IMR-90 (cell line): ENCODE data around the gene ME3. TPM values are rescaled to one million over a fixed set of nuclear protein-coding genes. Genes with fewer than 3 reads are reported as not detected.

ENCODE experiments used
- ATAC-seq: fragments of 200-7000 bp; cut with Tn5 transposase; 2 replicates; pipeline ENCODE4 v1.9.1; 2020; ENCODE audit warnings: low read depth, mild to moderate bottlenecking, moderate library complexity
- BruUV-seq: library from RNA; stranded (reverse); fragments of 400-500 nt; replicated peaks from 2 replicates; lab custom pipeline; 2021; lab: Mats Ljungman, UMichigan
- CTCF ChIA-PET: fragments of 300-600 bp; formaldehyde crosslinking; extraction: SDS; loops from one replicate; lab custom pipeline; 2021; ENCODE audit warnings: antibody characterized with exemption; lab: Yijun Ruan, JAX
- POLR2A ChIA-PET: fragments of 300-600 bp; sonication (Branson Sonifier 250); formaldehyde crosslinking; loops from one replicate; lab custom pipeline; 2022; ENCODE audit warnings: antibody characterized with exemption; ENCODE audit not compliant: unreplicated experiment; lab: Charles Lee
- DNase-seq: peaks from one replicate; pipeline ENCODE4 v3.0.0; 2013
- H2AFZ ChIP-seq: replicated peaks from 2 replicates; pipeline ENCODE3; 2013; ENCODE audit warnings: low read length, mild to moderate bottlenecking; ENCODE audit not compliant: poor library complexity
- H2AK5ac ChIP-seq: 2 replicates; pipeline ENCODE4 v1.6.1; 2013; ENCODE audit warnings: low read depth, low read length, inconsistent platforms
- H2AK9ac ChIP-seq: replicated peaks from 2 replicates; pipeline ENCODE3; 2013; ENCODE audit warnings: mild to moderate bottlenecking, low read depth, low read length, moderate library complexity; ENCODE audit not compliant: poor library complexity
- H2BK120ac ChIP-seq: 2 replicates; pipeline ENCODE4 v1.6.1; 2013; ENCODE audit warnings: low read depth, low read length, inconsistent platforms
- H2BK15ac ChIP-seq: 3 replicates; pipeline ENCODE4 v1.6.1; 2013; ENCODE audit warnings: low read depth, low read length, inconsistent platforms
- H2BK20ac ChIP-seq: 2 replicates; pipeline ENCODE4 v1.6.1; 2013; ENCODE audit warnings: low read depth, mild to moderate bottlenecking, inconsistent platforms, low read length, moderate library complexity
- H2BK5ac ChIP-seq: 2 replicates; pipeline ENCODE4 v1.6.1; 2013; ENCODE audit warnings: mild to moderate bottlenecking, low read depth, low read length, inconsistent platforms; ENCODE audit not compliant: poor library complexity, severe bottlenecking
- H3K14ac ChIP-seq: replicated peaks from 2 replicates; pipeline ENCODE4 v1.6.1; 2013; ENCODE audit warnings: low read depth, low read length, inconsistent platforms
- H3K18ac ChIP-seq: 2 replicates; pipeline ENCODE4 v1.6.1; 2013; ENCODE audit warnings: low read depth, low read length, control low read depth
- H3K23ac ChIP-seq: 2 replicates; pipeline ENCODE4 v1.6.1; 2013; ENCODE audit warnings: low read depth, low read length, inconsistent platforms
- H3K27ac ChIP-seq: 2 replicates; pipeline ENCODE4 v1.5.1; 2013; ENCODE audit warnings: mild to moderate bottlenecking, control low read depth, low read length; ENCODE audit not compliant: insufficient read depth
- H3K27me3 ChIP-seq: 2 replicates; pipeline ENCODE4 v1.6.1; 2013; ENCODE audit warnings: low read length; ENCODE audit not compliant: control insufficient read depth, insufficient read depth
- H3K36me3 ChIP-seq: 2 replicates; pipeline ENCODE4 v1.6.1; 2013; ENCODE audit warnings: low read length, mixed read lengths; ENCODE audit not compliant: control insufficient read depth, insufficient read depth
- H3K4ac ChIP-seq: 2 replicates; pipeline ENCODE4 v1.6.1; 2013; ENCODE audit warnings: low read depth, low read length, inconsistent platforms
- H3K4me1 ChIP-seq: 2 replicates; pipeline ENCODE4 v1.6.1; 2013; ENCODE audit warnings: low read length, mixed read lengths; ENCODE audit not compliant: control insufficient read depth, insufficient read depth
- H3K4me2 ChIP-seq: 2 replicates; pipeline ENCODE4 v1.6.1; 2013; ENCODE audit warnings: low read depth, mild to moderate bottlenecking, control low read depth, low read length, moderate library complexity
- H3K4me3 ChIP-seq: 2 replicates; pipeline ENCODE4 v1.5.1; 2013; ENCODE audit warnings: low read depth, mild to moderate bottlenecking, control low read depth, low read length, moderate library complexity; ENCODE audit not compliant: insufficient read depth
- H3K56ac ChIP-seq: 2 replicates; pipeline ENCODE4 v1.6.1; 2013; ENCODE audit warnings: low read length, inconsistent platforms; ENCODE audit not compliant: insufficient read depth; ENCODE audit errors: extremely low read depth
- H3K79me1 ChIP-seq, 2 experiments: 2 replicates each; pipeline ENCODE4 v1.6.1; 2013; ENCODE audit warnings: low read length in 2 of 2, inconsistent platforms in 1 of 2, low read depth in 1 of 2
- H3K9ac ChIP-seq: 2 replicates; pipeline ENCODE4 v1.6.1; 2013; ENCODE audit warnings: low read depth, low read length, control low read depth
- H3K9me1 ChIP-seq: 2 replicates; pipeline ENCODE4 v1.6.1; 2013; ENCODE audit warnings: low read length, inconsistent platforms; ENCODE audit not compliant: insufficient read depth
- H3K9me3 ChIP-seq: 2 replicates; pipeline ENCODE4 v1.6.1; 2013; ENCODE audit warnings: low read length; ENCODE audit not compliant: control insufficient read depth, insufficient read depth
- H4K20me1 ChIP-seq: 2 replicates; pipeline ENCODE4 v1.6.1; 2013; ENCODE audit warnings: low read length, inconsistent platforms; ENCODE audit not compliant: insufficient read depth
- H4K5ac ChIP-seq: 2 replicates; pipeline ENCODE4 v1.6.1; 2013; ENCODE audit warnings: mild to moderate bottlenecking, low read depth, low read length, control low read depth
- H4K8ac ChIP-seq, 2 experiments: 2 replicates each; pipeline ENCODE4 v1.6.1; 2013; ENCODE audit warnings: low read depth in 2 of 2, low read length in 2 of 2, control low read depth in 1 of 2, inconsistent platforms in 1 of 2
- H4K91ac ChIP-seq: 2 replicates; pipeline ENCODE4 v1.6.1; 2013; ENCODE audit warnings: low read depth, low read length, inconsistent platforms; ENCODE audit not compliant: insufficient read depth
- CEBPB ChIP-seq: IDR thresholded peaks from 2 replicates; pipeline ENCODE4 v1.6.1; 2012; ENCODE audit warnings: low read depth, low read length, improper control_type of control experiment
- CHD1 ChIP-seq: IDR thresholded peaks from 2 replicates; pipeline ENCODE4 v1.6.1; 2012; ENCODE audit warnings: low read depth, low read length, improper control_type of control experiment
- ELK1 ChIP-seq: fragments of 150-350 bp; IDR thresholded peaks from 2 replicates; pipeline ENCODE4 v1.6.1; 2016; ENCODE audit warnings: low read depth, mild to moderate bottlenecking, low read length, moderate library complexity, borderline replicate concordance
- MAFK ChIP-seq: IDR thresholded peaks from 2 replicates; pipeline ENCODE4 v1.6.1; 2012; ENCODE audit warnings: low read depth, low read length, improper control_type of control experiment
- MAZ ChIP-seq: IDR thresholded peaks from 2 replicates; pipeline ENCODE4 v1.6.1; 2012; ENCODE audit warnings: low read depth, mild to moderate bottlenecking, low read length, improper control_type of control experiment, moderate library complexity, borderline replicate concordance
- NFE2L2 ChIP-seq: fragments of 150-350 bp; IDR thresholded peaks from 2 replicates; pipeline ENCODE4 v1.6.1; 2016; ENCODE audit warnings: low read depth, mild to moderate bottlenecking, low read length
- RFX5 ChIP-seq: IDR thresholded peaks from 2 replicates; pipeline ENCODE4 v1.8.0; 2012; ENCODE audit warnings: low read depth, mild to moderate bottlenecking, low read length, moderate library complexity
- SMC3 ChIP-seq: fragments of 150-350 bp; IDR thresholded peaks from 2 replicates; pipeline ENCODE4 v1.6.1; 2016; ENCODE audit warnings: low read depth, mild to moderate bottlenecking, antibody characterized with exemption, low read length, moderate library complexity
- USF2 ChIP-seq: fragments of 150-350 bp; IDR thresholded peaks from 2 replicates; pipeline ENCODE4 v1.6.1; 2017; ENCODE audit warnings: mild to moderate bottlenecking, antibody characterized with exemption, low read length, low read depth
- WGBS, 2 experiments: methylation state at CpG; one replicate each; pipeline versions ENCODE4 v1.1.5 to v1.1.7; 2013; ENCODE audit warnings: missing lambda C conversion rate in 2 of 2; ENCODE audit not compliant: insufficient read length in 1 of 2; ENCODE audit errors: extremely low coverage in 2 of 2; 5-methylcytosine and 5-hydroxymethylcytosine counted together
- dilution Hi-C: fragments of 300-500 bp; cut with HindIII; formaldehyde crosslinking; loops from one replicate; pipeline ENCODE4 v1.14.3; 2018; ENCODE audit warnings: low sequenced_read_pairs; ENCODE audit not compliant: unreplicated experiment
- in situ Hi-C: fragments of 300-500 bp; cut with MboI; formaldehyde crosslinking; loops from 3 replicates; pipeline ENCODE4 v1.14.3; 2019; ENCODE audit warnings: low sequenced_read_pairs, inconsistent platforms, mixed read lengths
- intact Hi-C: fragments of 100-400 bp; cut with micrococcal nuclease; formaldehyde crosslinking; loops from 2 replicates; pipeline ENCODE4 v1.10.0; 2022
- polyA plus RNA-seq, 3 experiments: library from polyadenylated mRNA; depleted of rRNA; stranded (reverse); fragments of >200 nt; gene quantifications; 2 replicates each; pipeline ENCODE4 v1.2.3, GENCODE V29; 2012; ENCODE audit warnings: low replicate concordance in 1 of 3
- total RNA-seq: library from RNA; depleted of rRNA; stranded (reverse); fragments of >200 nt; gene quantifications from 2 replicates; pipeline ENCODE4 v1.2.3, GENCODE V29; 2012

Gene ME3
- total and polyA plus RNA-seq, 2 of the 4 experiments (the other 2 are of a cell fraction) = 7.8 to 9.0 TPM

GRCh38 chr11:86463955-86464354 is 208.5 kb downstream of the ME3 start:
- H3K36me3 ChIP-seq = no peaks in the 10 kb centered on the region
- no peak overlapping the region for H3K9ac ChIP-seq
- no peak overlapping the region for H3K4me3 ChIP-seq
- H3K4me2 ChIP-seq = no peak overlapping the region
- H3K27ac ChIP-seq = no peak overlapping the region
- ChIA-PET POLR2A (no interaction called here), CTCF (no interaction called here)
- BruUV-seq = no TSS peak
- no peak overlapping the region for H2AK9ac ChIP-seq
- H3K4me1 ChIP-seq = peaks cover 15% of the 10 kb centered on the region
- H3K56ac ChIP-seq = no peak overlapping the region
- H2BK5ac ChIP-seq = no peak overlapping the region
- H3K18ac ChIP-seq = no peak overlapping the region
- in situ Hi-C loops = no loop called here
- H2BK120ac ChIP-seq = 0 out of 2 replicates have a peak overlapping the region, but pooled peaks have one; percentile 11
- H3K27me3 ChIP-seq = no peaks in the 10 kb centered on the region
- H4K5ac ChIP-seq = no peak overlapping the region
- H2AFZ ChIP-seq = no peak overlapping the region
- peaks cover 18% of the 10 kb centered on the region for H3K9me1 ChIP-seq
- intact Hi-C loops = loop anchor here (5.0 kb wide), 1 partner anchor 53 kb away; no protein-coding TSS in a partner anchor
- 0 out of 2 replicates have a peak overlapping the region, but pooled peaks have one; percentile 7 for H4K91ac ChIP-seq
- TF ChIP-seq CEBPB (no peak), NFE2L2 (no peak), MAZ (no peak), ELK1 (no peak), USF2 (no peak), CHD1 (no peak), MAFK (no peak), RFX5 (no peak), SMC3 (no peak)
- dilution Hi-C loops = no loop called here
- H3K14ac ChIP-seq = no peak overlapping the region
- H2AK5ac ChIP-seq = no peak overlapping the region
- H4K8ac ChIP-seq = no peak overlapping the region
- no peak for DNase-seq
- WGBS, 2 experiments = 100% methylated on average over 1 of the region's 5 CpGs; no CpG with 5 or more reads in 1 of the 2 experiments
- H3K79me1 ChIP-seq = peaks cover 0 to 4% of the 10 kb centered on the region in 2 experiments; a peak in 1 of 4 replicates
- no peak overlapping the region for H3K23ac ChIP-seq
- no peaks in the 10 kb centered on the region for H3K9me3 ChIP-seq
- H2BK20ac ChIP-seq = peak overlapping the region; percentile 26; the same call in 1 of the 2 replicates
- ATAC-seq = no peak
- H4K20me1 ChIP-seq = no peaks in the 10 kb centered on the region
- peak overlapping the region; percentile 59; the same call in 1 of the 3 replicates for H2BK15ac ChIP-seq
- H3K4ac ChIP-seq = no peak overlapping the region
